ENCODE measurements around the gene FARP1.

DNA sequence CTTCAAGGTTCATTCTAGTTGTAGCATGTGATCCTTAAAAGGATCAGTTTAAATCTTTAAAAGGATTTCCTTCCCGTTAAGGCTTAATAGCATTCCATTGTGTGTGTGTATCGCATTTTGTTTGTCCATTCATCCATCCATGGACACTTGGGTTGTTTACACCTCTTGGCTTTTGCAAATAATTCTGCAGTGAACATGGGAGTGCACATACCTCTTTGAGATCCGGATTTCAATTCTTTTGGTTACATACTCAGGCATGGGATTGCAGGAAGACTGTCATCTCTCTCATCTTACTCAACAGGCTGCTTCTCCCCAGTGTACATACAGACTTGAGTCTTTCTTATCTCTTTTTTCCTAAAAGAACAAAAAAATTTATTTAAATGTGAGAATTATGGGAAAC, 32.9 kb downstream of the FARP1 start:
- TF ChIP-seq, protein P1, sequence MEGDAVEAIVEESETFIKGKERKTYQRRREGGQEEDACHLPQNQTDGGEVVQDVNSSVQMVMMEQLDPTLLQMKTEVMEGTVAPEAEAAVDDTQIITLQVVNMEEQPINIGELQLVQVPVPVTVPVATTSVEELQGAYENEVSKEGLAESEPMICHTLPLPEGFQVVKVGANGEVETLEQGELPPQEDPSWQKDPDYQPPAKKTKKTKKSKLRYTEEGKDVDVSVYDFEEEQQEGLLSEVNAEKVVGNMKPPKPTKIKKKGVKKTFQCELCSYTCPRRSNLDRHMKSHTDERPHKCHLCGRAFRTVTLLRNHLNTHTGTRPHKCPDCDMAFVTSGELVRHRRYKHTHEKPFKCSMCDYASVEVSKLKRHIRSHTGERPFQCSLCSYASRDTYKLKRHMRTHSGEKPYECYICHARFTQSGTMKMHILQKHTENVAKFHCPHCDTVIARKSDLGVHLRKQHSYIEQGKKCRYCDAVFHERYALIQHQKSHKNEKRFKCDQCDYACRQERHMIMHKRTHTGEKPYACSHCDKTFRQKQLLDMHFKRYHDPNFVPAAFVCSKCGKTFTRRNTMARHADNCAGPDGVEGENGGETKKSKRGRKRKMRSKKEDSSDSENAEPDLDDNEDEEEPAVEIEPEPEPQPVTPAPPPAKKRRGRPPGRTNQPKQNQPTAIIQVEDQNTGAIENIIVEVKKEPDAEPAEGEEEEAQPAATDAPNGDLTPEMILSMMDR (IDR thresholded peaks at IDR 0.05): no peak
- no peak for TF ChIP-seq POLR2A (IDR thresholded peaks at IDR 0.05)
